DND-41 (cell line): ENCODE data around the gene PPARD.
"Not testable (repeated sequence)": the region's sequence is repeated elsewhere in the genome, so short reads cannot be mapped to it uniquely, and the experiment has no call there.

Experiments
- ATAC-seq: fragments of 200-7000 bp; cut with Tn5 transposase; 3 replicates; pipeline ENCODE4 v1.9.1; 2021; ENCODE audit warnings: low read depth; ENCODE audit not compliant: insufficient read depth
- DNase-seq: peaks from one replicate; pipeline ENCODE4 v3.0.0-alpha.2; 2020
- H2AFZ ChIP-seq: 2 replicates; pipeline ENCODE4 v1.6.0; 2012; ENCODE audit warnings: low read depth, low read length
- H3K27ac ChIP-seq: 2 replicates; pipeline ENCODE4 v1.5.1; 2012; ENCODE audit warnings: low read length, inconsistent platforms
- H3K27me3 ChIP-seq: fragments of 200-600 bp; sonication (generic); 2 replicates; pipeline ENCODE4 v1.6.0; 2012; ENCODE audit warnings: low read length, mild to moderate bottlenecking, inconsistent platforms; ENCODE audit not compliant: insufficient read depth, poor library complexity
- H3K36me3 ChIP-seq: 2 replicates; pipeline ENCODE4 v1.5.1; 2012; ENCODE audit warnings: low read length, inconsistent platforms; ENCODE audit not compliant: insufficient read depth
- H3K4me1 ChIP-seq: 2 replicates; pipeline ENCODE4 v1.5.1; 2012; ENCODE audit warnings: mild to moderate bottlenecking, low read length; ENCODE audit not compliant: insufficient read depth
- H3K4me2 ChIP-seq: 2 replicates; pipeline ENCODE4 v1.6.0; 2012; ENCODE audit warnings: mild to moderate bottlenecking, moderate library complexity, low read length, inconsistent platforms; ENCODE audit not compliant: insufficient read depth
- H3K4me3 ChIP-seq, 2 experiments: fragments of 200-600 bp in 1 of 2; shearing (Covaris generic) in 1 of 2; 2 replicates each; pipeline ENCODE4 v1.5.1; 2012 to 2016; ENCODE audit warnings: inconsistent platforms in 2 of 2, low read length in 2 of 2, mild to moderate bottlenecking in 2 of 2, low read depth in 1 of 2, moderate library complexity in 1 of 2
- H3K79me2 ChIP-seq: 2 replicates; pipeline ENCODE4 v1.6.0; 2012; ENCODE audit warnings: low read length, inconsistent platforms; ENCODE audit not compliant: insufficient read depth
- H3K9ac ChIP-seq: 2 replicates; pipeline ENCODE4 v1.6.0; 2012; ENCODE audit warnings: low read depth, mild to moderate bottlenecking, inconsistent platforms, low read length, moderate library complexity
- H3K9me3 ChIP-seq: 2 replicates; pipeline ENCODE4 v1.5.1; 2012; ENCODE audit warnings: low read length, moderate library complexity, mild to moderate bottlenecking, inconsistent platforms; ENCODE audit not compliant: insufficient read depth, severe bottlenecking
- H4K20me1 ChIP-seq: 2 replicates; pipeline ENCODE4 v1.6.0; 2012; ENCODE audit warnings: low read length; ENCODE audit not compliant: insufficient read depth
- CTCF ChIP-seq: IDR thresholded peaks from 2 replicates; pipeline ENCODE4 v1.5.1; 2012; ENCODE audit warnings: borderline replicate concordance, low read length, moderate library complexity, mild to moderate bottlenecking; ENCODE audit not compliant: poor library complexity, severe bottlenecking; ENCODE audit errors: extremely low read depth
- EZH2 ChIP-seq: IDR thresholded peaks from 3 replicates; pipeline ENCODE4 v1.6.1; 2012; ENCODE audit warnings: borderline replicate concordance, low read depth, mild to moderate bottlenecking, moderate library complexity, low read length, inconsistent platforms; ENCODE audit not compliant: severe bottlenecking

The PPARD gene

GRCh38 chr6:35388772-35389352, 46.5 kb downstream of the PPARD start:
- ATAC-seq (no peak), DNase-seq (no peak)
- Histone ChIP-seq H2AFZ (no peak overlapping the region), H3K4me2 (no peak overlapping the region), H3K27ac (no peak overlapping the region), H3K4me1 (no peaks in the 10 kb centered on the region), H3K4me3 (no peak overlapping the region), H4K20me1 (0 out of 2 replicates have a peak, but pooled peaks cover 3% of the 10 kb centered on the region), H3K79me2 (no peaks in the 10 kb centered on the region), H3K27me3 (no peaks in the 10 kb centered on the region), H3K9ac (no peak overlapping the region), H3K36me3 (no peaks in the 10 kb centered on the region), H3K9me3 (no peaks in the 10 kb centered on the region)
- TF ChIP-seq EZH2: no peak
- TF ChIP-seq CTCF: no peak

- not testable (repeated sequence) for H3K4me1 ChIP-seq, H3K27me3 ChIP-seq, H3K4me3 ChIP-seq, H3K36me3 ChIP-seq, H3K79me2 ChIP-seq, H3K4me2 ChIP-seq, H3K27ac ChIP-seq, ATAC-seq, H3K9ac ChIP-seq, H3K9me3 ChIP-seq, H4K20me1 ChIP-seq, H2AFZ ChIP-seq, DNase-seq
Measured at GRCh38 chr6:35389386-35389785, 47.0 kb downstream of the PPARD start.

GRCh38 chr6:35391240-35391968, 49.0 kb downstream of the PPARD start:
- H3K79me2 ChIP-seq: no peaks in the 10 kb centered on the region
- ATAC-seq: no peak
- no peaks in the 10 kb centered on the region for H3K36me3 ChIP-seq
- peaks cover 6% of the 10 kb centered on the region; the same call in 1 of the 2 replicates for H4K20me1 ChIP-seq
- no peak overlapping the region for H3K9ac ChIP-seq
- no peak overlapping the region for H3K4me3 ChIP-seq
- H3K4me1 ChIP-seq: no peaks in the 10 kb centered on the region
- H3K27me3 ChIP-seq: no peaks in the 10 kb centered on the region
- H3K4me2 ChIP-seq: no peak overlapping the region
- DNase-seq: no peak
- H3K27ac ChIP-seq: no peak overlapping the region
- H3K9me3 ChIP-seq: no peaks in the 10 kb centered on the region
- TF ChIP-seq CTCF (no peak), EZH2 (no peak)
- no peak overlapping the region for H2AFZ ChIP-seq

GRCh38 chr6:35392111-35392702, 49.8 kb downstream of the PPARD start:
- Histone ChIP-seq H4K20me1 (peaks cover 6% of the 10 kb centered on the region; the same call in 1 of the 2 replicates), H3K9me3 (no peaks in the 10 kb centered on the region), H3K4me1 (no peaks in the 10 kb centered on the region), H2AFZ (no peak overlapping the region), H3K27ac (no peak overlapping the region), H3K79me2 (no peaks in the 10 kb centered on the region), H3K27me3 (no peaks in the 10 kb centered on the region), H3K9ac (no peak overlapping the region), H3K36me3 (no peaks in the 10 kb centered on the region), H3K4me3 (no peak overlapping the region), H3K4me2 (no peak overlapping the region)
- no peak for ATAC-seq
- TF ChIP-seq EZH2 (no peak), CTCF (no peak)
- DNase-seq: no peak
